ENCODE results near the gene ZNF33A.
"Not testable (repeated sequence)": the region's sequence is repeated elsewhere in the genome, so short reads cannot be mapped to it uniquely, and the experiment has no call there.

The ZNF33A gene

DNA sequence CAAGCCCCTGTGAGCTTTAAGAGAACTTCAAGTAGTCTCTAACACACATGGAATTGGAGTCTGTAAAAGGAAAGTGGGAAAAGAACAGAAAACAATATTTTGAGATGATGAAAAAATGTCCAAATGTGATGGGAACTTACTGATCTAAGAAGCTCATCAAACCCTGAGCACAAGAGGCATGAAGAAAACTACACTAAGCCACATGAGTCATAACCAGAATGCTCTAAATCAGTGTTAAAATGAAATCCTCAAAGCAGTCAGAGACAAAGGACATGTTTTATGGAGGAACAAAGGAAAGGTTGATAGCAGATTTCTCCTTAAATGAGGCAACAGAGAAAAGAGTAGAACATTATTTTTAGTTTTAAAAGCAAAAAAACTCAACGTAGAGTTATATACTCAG is 37.2 kb downstream of the ZNF33A start:
- no peak for DNase-seq

DNA sequence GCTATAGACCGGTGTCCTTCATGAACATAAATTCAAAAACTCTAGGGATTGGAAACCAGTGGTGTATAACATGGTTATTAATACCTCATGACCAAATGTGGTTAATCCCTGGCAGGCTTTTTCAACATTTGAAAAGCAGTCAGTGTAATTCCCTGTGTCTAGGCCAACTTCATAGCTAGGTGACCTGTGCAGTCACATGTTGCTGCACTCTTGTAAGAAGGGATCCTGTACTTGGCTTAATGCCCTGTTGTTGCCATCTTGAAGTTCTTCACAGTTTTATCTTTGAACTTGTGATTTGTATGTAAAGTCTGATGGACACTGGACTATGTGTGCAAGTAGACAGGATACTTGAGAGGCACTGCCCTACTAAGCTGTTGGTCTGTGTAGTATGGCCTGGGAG is 39.7 kb downstream of the ZNF33A start:
- no peak for DNase-seq

DNA sequence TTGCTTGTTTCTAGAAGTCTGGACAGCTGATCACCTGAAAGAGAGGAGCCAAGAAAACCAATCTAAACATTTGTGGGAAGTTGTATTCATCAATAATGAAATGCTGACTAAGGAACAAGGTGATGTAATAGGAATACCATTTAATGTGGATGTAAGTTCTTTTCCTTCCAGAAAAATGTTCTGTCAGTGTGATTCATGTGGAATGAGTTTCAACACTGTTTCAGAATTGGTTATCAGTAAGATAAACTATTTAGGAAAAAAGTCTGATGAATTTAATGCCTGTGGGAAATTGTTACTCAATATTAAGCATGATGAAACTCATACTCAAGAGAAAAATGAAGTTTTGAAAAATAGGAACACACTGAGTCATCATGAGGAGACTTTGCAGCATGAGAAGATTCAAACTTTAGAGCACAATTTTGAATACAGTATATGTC is 43.9 kb downstream of the ZNF33A start:
- DNase-seq = no peak

GRCh38 chr10:38055274-38055894 is 44.9 kb downstream of the ZNF33A start:
- not testable (repeated sequence) for DNase-seq

- DNase-seq = not testable (repeated sequence)
Observed at GRCh38 chr10:38069663-38070062, 59.2 kb downstream of the ZNF33A start.

DNA sequence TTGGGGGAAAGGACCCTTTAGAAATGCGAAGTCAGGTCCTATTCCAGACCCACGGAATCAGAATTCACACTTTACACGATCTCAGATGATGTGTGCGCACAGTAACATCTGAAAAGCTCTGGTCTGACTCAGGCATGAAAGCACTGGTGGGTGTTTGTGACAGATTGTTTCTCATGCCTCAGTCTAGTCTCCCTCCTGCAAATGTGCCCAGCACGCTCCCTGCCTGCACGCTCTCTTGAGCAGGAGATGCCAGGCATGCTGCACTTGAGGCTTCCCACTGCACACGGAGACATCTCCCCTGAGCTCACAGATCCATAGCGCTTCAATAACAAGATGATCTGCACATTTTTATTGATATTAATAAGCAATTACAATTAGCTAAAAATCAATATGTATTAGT is 60.0 kb downstream of the ZNF33A start:
- no peak for DNase-seq

DNA sequence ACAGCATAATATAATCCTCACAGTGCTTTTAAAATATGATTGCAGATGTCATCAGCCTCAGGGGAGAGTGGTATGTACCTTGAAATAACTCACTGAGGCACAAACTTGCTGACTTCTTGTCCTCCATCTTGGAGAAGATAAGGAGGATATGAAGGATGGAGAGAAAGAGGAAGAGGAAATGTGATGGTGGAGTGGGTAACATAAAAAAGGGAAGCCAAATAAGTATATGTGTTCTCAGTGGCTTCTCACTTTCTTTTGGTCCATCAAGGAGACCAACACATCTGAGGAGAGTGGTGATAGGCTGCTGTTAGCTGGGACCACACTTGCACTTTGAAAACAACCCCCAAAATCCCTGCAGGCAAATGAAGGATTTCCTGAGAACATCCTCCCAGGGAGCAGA is 62.1 kb downstream of the ZNF33A start:
- no peak for DNase-seq

DNA sequence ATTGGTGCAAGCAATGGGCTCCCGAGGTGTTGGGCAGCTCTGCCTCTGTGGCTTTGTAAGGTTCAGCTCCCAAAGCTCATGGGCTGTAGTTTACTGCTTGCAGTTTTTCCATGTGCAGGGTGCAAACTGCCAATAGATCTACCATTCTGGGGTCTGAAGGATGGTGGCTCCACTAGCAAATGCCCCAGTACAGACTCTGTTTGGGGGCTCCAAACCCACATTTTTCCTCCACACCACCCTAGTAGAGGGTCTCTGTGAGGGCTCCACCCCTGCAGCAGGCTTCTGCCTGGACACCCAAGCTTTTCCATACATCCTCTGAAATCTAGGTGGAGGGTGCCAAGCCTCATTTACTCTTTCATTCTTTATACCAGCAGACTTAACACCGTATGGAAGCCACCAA is 66.2 kb downstream of the ZNF33A start:
- no peak for DNase-seq

GRCh38 chr10:38093318-38093717 is 82.8 kb downstream of the ZNF33A start:
- DNase-seq = not testable (repeated sequence)

- DNase-seq = peak in 1 of 2 donors; percentile 5
Observed at GRCh38 chr10:38093816-38094157, 83.3 kb downstream of the ZNF33A start.

DNA sequence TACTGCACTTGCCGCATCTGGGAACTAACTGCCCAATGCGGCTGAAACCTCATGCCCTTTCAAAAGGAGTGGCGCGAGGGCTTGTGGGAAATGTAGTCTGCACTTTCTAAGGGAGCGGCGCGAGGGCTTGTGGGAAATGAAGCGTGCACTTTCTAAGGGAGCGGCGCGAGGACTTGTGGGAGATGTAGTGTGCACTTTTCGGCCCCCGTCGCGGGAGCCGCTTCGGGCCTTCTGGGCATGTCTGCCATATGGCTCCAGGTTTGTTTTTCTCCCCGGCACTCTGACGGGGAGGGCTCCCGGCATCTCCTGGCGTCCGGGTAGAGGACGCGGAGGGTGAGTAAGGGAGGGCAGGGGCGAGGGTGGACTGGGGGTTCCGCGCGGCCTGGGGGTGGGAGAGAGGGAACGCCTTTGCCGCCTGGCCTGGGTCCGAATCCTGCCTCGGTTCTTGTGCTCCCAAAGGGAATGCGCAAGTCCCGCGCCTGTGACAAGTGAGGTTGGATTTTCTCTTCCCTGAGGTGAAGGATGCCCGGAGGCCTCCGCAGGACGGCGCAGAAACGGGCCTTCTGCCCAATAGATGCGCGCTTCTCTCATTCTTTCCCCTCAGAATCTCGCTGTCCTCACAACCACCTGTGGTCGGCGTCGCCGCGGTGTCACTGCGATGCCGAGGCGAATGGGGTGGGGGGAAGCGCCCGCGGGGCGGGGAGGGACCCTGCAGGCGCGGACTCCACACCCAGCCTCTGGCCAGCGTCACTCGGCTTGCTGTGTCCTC is 83.9 kb downstream of the ZNF33A start, which contains the start of gene ZNF37A:
Gene ZNF37A, plus strand, starts transcription at position 180 of the 769 bp plus-strand sequence. CDS start 2,281 bp downstream, outside the sequence.
- DNase-seq = peak; percentile 87

- DNase-seq = no peak
Observed at GRCh38 chr10:38094927-38095574, 84.6 kb downstream of the ZNF33A start.

GRCh38 chr10:38102880-38103279 is 92.4 kb downstream of the ZNF33A start:
- no peak for DNase-seq

GRCh38 chr10:38103756-38104155 is 93.3 kb downstream of the ZNF33A start:
- no peak for DNase-seq

DNA sequence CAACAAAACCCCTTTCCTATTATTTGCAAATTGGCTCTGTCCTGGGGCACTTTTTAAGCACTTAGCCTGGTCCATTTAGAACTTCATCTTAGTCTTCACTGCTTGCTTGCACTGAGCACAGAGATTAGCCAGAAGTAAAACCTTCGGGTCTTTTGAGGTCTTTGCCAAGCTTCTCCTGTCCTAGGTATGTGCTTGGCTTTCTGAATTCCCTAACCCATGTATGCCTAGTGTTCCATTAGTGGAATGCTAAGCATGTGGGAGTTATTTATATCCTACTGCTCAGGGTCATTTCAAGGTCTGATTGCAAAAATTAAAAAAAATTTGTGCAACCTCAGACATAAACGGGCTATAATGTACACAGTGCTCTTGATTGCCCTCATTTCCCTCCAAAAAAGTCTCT is 101.7 kb downstream of the ZNF33A start:
- DNase-seq = no peak

All from stimulated activated CD4-positive, alpha-beta T cell treated with anti-CD3 and anti-CD28 coated beads, Interleukin-2, amount 100 ng/mL, for 24 hours (primary cell).